HG03159 (cell line): Measurements from ENCODE around the gene CRIP3.

Experiments used
- ATAC-seq: cut with Tn5 transposase; IDR thresholded peaks from one replicate; pipeline ENCODE4 v1.9.1; 2021; ENCODE audit warnings: mild to moderate bottlenecking, moderate library complexity; ENCODE audit not compliant: unreplicated experiment

Gene CRIP3

GRCh38 chr6:43274916-43275597, 33.6 kb downstream of the CRIP3 start:
- no peak for ATAC-seq

GRCh38 chr6:43274127-43274915, 34.3 kb downstream of the CRIP3 start:
- ATAC-seq: no peak

GRCh38 chr6:43273707-43274106, 34.9 kb downstream of the CRIP3 start:
- ATAC-seq: no peak

DNA sequence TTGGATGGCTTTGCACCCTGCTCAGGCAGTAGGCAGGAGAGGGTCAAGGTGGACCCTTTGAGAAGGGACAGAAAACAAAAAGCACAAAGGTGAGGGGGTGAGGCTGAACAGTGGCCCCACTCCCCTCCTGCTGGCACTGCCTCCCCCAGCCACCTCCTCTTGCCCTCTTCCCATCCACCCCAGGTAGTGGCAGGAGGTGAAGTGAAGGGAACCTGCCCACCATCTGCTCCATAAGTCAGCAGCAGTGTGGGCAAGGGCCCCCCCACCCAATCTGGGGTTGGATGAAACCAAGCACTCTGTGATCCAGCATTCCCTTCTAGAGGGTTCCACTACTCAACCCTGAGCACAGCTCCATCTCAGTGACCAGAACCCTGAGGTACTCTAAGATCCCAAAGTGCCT, 36.7 kb downstream of the CRIP3 start:
- ATAC-seq: no peak

GRCh38 chr6:43271103-43271815, 37.4 kb downstream of the CRIP3 start:
- no peak for ATAC-seq

GRCh38 chr6:43269273-43270007, 39.2 kb downstream of the CRIP3 start:
- no peak for ATAC-seq

DNA sequence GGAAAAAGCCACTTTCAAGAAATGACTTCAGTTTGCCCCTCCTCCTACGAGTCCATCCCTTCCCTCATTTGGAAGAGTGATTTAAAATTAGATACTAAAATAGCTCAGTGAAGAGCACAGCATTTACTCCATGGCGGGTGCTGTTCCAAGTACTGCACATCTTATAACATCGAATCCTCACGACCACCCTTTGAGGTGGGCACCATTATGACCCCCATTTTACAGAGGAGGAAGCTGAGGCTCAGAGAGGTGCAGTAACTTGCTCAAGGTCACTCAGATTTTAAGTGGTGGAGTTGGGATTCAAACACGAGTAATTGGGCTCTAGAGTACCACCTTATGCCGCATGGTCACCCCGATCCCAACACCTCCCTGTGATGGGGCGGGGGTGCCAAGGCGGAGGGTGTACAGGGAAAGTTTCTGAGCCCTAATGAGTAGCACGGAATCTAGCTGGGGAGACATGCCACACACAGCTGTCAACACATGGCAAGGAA, 39.8 kb downstream of the CRIP3 start:
- no peak for ATAC-seq

GRCh38 chr6:43268355-43268700, 40.3 kb downstream of the CRIP3 start:
- ATAC-seq: no peak

- no peak for ATAC-seq
Observed at GRCh38 chr6:43267619-43268354, 40.8 kb downstream of the CRIP3 start.

- no peak for ATAC-seq
Observed at GRCh38 chr6:43265564-43265963, 43.1 kb downstream of the CRIP3 start.

GRCh38 chr6:43264599-43265145, 44.0 kb downstream of the CRIP3 start:
- no peak for ATAC-seq

GRCh38 chr6:43263314-43264178, 45.1 kb downstream of the CRIP3 start:
- no peak for ATAC-seq

- no peak for ATAC-seq
Observed at GRCh38 chr6:43262780-43263313, 45.8 kb downstream of the CRIP3 start.

DNA sequence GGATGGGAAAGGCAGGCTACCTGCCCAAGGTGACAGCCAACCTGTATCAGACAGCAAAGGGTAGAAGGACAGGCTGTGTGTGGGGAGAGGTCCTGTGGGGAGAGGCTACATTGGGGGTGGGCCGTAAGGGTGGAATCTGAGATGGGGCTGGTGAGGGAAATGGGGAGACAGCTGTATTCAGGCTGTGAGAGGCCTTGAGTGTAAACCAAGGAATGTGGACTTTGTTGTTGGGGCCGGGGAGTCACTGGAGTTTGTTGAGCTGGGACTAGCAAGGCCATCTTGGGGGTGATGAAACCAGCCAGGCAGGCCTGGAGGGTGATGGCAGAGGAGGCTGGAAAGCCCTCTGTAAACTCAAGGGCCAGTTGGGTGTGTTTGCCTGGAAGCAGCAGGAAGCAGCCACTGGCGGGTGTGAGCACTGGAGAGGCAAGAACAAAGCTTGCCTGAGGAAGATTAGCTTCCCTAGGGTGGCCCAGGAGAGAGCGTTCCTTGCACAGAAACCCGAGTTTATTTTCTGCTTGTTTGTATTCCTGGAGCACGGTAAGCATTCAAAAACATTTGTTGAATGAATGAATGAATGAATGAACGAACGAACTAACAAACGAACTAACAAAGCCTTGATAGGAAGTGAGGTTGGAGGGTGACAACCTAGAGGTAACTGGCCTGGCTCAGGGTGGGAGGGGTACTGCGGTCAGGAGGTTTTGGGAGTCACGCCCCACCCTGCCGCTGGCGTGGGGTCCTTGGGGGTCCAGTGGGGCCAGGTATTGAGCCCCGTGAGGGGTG, 46.4 kb downstream of the CRIP3 start:
- ATAC-seq: no peak

GRCh38 chr6:43261198-43261597, 47.4 kb downstream of the CRIP3 start:
- no peak for ATAC-seq

GRCh38 chr6:43260791-43261190, 47.8 kb downstream of the CRIP3 start:
- no peak for ATAC-seq

DNA sequence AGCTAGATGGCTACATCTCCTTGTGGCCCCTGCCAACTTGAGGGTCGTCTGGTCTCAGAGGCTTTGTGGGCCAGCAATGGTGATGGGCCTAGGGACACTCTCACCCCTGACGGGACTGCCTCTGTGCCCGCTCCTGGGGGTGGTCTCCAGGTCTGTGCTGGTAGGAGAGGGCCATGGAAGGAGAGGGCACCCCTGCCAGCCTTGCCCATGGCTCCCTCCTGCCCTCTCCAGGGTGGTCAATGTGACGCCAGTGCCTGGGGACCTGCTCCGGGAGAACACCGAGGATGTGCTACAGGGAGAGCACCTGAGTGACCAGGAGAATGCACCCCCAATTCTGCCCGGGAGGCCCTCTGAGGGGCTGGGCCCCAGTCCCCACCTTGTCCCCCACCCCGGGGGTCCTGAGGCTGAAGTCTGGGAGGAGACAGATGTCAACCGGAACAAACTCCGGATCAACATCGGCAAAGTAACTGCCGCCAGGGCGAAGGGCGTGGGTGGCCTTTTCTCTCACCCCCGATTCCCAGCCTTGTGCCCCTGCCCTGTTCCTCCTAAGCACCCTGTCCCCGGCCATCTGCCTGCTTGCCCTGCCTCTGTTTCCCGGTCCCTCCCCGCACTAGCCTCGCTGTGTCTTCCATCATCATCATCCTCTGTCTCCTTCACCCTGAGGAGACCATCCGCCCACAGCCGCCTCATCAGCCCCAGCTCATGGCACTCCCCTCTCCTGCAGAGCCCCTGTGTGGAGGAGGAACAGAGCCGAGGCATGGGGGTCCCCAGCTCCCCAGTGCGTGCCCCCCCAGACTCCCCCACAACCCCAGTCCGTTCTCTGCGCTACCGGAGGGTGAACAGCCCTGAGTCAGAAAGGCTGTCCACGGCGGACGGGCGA, 49.6 kb downstream of the CRIP3 start:
- ATAC-seq: no peak
